Hematopoietic multipotent progenitor cell treated with erythropoietin and hydrocortisone succinate and interleukin-3 and kit ligand, for 17 days (in vitro differentiated cells): ENCODE data around the gene C5orf47.

Source experiments
- DNase-seq: peaks from one replicate; pipeline ENCODE4 v3.0.0-alpha.2; 2015; ENCODE audit warnings: low spot score

Gene C5orf47, protein sequence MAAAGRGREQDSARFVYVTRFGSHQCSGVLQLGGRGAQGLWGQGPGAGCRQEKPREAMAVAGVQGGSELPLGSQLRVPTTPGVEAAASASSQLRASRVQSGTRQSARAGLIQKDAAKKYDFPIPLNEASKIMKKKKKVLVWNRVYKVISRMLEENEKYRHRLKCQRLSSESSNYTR

DNA sequence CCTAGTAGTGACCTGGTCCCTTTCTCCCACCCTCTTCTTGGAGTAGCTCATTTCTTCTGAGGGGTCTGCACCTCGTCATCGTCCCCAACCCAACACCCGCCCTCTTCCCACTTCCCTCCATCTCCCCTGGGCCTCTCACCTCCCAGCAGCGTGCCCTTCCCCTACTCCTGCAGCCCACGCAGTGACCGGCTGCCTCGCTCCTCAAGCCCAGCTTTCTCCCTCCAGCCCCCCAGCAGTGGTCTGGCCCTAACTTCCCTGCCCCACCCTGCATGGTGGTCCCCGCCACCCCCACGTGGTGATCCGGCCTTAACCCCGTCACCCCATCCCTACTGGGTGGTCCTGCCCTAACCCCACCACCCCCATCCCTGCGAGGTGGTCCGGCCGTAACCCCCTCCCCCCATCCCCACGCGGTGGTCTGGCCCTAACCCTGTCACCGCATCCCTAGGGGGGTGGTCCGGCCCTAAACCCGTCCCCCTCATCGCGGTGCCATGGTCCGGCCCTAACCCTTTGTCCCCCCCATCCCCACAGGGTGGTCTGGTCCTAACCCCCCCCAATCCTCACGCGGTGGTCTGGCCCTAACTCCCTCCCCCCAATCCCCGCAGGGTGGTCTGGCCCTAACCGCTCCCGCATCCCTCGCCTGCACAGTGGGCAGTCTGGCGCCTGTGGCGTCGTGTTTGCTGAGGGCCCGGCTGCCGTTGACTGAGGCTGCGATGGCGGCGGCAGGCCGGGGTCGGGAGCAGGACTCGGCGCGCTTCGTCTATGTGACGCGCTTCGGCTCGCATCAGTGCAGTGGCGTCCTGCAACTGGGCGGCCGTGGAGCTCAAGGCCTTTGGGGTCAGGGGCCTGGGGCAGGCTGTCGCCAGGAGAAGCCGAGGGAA lies at the start of gene C5orf47:
Gene C5orf47 (plus strand): TSS at position 617 of the 878 bp plus-strand sequence. CDS start 94 bp downstream, at position 711.
- DNase-seq, result no peak

DNA sequence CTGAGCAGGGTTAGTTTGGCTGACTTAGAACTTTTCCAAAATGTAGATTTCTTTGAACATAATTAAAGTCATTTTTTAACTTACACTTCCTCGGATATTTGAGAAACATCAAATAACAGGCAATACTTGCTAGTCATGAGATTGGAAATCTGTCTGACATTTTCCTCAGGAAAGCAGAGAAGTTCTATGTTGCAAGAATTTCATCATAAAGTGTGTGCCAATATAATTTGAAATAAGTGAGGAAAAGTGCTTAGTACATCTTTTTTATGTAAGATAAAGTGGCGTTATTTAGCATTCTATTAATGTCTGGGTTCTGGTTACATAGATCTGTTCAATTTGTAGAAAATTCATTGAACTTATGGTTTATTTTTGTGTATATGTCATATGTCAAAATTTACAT lies 48.7 kb upstream of the C5orf47 start:
- DNase-seq, result no peak

DNA sequence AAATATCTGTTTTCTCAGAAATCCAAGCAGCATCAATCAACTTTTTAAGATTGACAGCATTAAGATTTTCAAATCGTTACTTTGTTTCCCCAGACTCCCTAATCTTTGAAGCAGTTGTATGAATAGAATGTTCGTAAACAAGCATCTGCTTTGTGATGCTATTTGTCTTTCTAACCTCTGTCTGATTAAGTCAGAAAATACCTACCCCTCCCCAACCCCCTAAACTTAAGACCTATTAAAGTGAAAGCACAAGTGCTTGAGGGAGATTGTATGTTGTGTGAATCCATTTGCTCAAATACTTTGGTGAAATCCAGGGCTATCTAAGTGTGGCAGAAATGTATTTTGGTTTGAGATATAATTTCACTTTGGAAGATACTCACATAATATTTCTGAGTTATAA lies 47.9 kb upstream of the C5orf47 start:
- DNase-seq, result no peak

DNA sequence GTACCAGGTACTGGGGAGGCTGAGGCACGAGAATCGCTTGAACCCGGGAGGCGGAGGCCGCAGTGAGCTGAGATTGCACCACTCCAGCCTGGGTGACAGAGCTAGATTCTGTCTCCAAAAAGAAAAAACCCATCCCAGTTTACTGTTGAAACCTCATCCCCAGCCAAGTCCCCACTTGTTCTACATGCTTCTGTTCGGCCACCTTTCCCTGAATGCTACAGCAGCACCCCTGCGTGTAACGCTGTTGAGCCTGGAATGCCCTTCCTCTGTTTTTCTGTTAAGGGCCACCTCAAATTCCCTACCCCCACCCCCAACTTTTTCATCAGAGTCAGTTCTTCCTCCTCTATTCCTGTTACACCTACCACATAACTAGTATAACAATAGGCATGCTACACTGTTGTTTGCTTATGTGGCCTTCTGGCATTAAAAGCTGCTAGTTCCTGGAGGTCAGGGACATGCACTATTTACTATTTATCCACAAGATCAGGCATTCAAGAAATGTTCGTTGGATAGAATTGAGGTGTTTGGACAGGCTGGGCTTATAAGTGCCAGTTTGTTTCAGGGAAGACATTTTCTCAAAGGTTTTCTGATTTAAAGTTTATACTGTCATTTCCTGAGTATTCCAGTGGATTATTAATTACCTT lies 47.1 kb upstream of the C5orf47 start:
- no peak for DNase-seq

DNA sequence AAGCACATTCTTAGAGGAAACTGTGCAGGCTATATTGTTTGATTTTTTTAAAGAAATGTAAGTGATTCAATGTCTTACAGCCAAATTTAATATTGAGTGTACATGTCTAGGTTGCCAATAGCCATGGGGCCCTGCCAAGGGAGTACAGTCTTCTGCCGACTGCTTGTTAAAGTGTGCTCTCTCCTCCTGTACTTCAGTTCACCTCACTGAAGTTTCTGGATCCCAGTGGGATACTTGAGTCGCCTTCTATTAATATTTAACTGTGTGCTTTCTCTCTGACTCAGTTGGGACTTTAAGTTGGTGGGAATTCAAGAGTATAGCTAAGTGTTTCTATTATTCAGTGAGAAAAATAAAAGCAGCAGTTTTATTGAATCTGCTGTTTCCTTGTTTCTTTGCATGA lies 44.5 kb upstream of the C5orf47 start:
- DNase-seq, result no peak

DNA sequence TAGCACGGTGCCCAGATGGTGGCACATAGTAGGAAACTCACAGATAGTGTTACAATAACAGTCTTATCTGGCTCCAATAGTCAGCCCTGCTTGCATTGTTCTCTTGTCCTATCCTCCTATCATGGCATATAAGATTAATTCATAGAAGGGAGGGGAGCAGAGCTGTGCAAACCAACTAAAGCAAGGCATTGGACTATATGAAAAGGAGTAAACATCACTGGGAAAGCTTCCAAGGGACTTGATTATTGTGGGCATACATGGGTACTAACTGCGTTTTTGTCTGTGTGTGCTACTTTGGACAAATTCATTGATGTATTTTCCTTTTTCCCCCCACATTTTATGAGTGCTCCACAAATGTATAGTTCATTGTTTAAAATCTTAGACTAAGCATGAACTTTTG lies 43.8 kb upstream of the C5orf47 start:
- DNase-seq, result no peak

DNA sequence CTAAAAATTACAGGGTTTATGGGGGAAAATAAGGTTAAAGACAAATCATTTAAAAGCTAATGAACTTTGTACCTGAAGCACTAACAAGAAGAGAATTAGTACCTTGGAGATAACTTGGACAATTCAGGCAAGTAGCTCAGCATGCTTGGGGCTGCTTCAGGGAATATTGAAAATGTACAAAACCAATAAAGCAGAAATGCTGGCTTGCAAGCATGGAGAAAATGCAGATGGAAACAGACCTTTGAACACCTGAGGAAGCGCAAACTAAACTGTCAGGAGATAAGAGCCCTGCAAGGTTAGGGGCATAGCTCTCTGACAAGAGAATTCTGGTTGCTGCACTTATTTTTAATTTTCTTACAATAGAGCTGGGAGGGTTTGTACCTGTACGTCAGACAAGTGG lies 42.6 kb upstream of the C5orf47 start:
- DNase-seq, result no peak

DNA sequence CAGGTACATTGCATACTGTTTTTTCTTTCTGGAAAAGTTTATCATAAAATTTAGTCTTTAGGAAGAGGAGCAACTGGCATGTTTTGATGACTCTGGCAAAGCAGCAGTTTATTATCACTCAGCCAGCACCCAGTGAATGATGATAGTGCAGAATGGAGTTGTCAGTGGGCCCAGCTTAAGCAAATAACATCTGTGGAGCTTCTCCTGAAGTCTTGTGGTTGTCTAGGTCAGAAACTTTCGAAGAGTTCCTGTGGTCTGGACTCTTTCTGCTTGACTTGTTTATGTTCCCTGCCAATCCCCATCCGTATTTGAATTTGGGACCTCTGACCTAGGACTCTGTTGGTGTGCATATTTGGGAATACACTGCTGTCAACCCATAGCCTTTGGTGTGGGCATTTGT lies 38.1 kb upstream of the C5orf47 start:
- peak; percentile 87 for DNase-seq

DNA sequence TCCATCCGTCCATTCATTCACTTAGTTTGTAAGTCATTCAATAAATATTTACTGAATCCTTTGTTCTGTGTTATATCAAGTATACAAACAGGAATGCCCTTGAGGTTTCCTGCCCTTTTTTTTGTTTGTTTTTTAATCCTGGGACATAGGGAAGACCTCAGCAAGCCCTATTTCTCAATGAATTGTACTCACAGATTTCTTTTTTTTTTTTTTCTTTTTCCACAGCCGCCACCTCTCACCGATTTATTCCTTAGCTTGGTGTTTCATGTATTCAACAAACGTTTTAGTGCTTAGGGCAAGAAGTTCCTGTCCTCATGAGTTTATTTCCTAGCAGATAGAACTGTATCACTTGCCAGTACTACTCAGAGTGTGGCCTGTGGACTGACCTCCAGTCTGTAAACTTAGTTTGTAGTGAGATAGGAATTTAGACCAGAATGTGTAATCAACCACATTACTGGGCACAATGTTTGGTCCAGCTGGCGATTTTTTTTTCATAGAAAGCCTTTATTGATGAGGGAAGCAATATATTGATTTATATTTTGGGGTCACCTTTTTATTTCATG lies 35.4 kb upstream of the C5orf47 start:
- no peak for DNase-seq

DNA sequence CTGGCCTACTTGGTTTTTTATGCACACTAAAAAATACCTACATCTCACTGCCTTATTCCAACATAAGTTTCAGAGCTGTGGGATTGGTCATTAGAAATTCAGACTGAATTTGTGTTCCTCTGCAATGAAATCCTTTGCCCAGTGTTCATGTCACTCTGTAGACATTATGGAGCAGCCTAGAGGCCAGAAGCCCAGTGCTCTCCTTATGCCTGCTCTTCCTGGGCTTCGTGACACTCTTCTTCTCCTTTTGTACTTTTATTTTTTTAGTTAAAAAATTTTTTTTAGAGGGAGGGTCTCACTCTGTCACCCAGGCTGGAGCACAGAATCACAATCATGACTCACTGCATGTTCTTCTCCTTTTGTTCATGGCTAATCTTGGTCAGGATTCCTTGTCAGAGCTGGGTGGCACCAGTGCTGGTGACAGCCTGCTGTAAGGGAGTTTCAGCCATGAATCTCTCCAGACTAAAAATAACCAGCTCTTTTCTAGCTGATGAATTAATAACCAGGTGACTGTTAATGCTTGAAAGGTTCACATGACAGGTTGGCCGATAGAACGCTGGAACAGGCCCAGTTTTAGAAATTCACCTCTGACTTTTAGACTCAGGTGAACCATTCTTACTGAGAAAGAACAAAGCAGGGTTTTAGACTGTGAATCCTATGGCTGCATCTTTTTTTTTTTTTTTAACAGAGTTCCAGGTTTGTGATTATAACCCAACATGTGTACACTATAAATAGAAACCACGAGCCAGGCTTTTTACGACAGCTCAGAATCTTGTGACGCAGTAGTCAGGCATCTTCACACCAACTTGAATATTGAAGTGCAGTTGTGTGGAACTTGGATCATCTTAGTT lies 34.1 kb upstream of the C5orf47 start:
- DNase-seq, result no peak

DNA sequence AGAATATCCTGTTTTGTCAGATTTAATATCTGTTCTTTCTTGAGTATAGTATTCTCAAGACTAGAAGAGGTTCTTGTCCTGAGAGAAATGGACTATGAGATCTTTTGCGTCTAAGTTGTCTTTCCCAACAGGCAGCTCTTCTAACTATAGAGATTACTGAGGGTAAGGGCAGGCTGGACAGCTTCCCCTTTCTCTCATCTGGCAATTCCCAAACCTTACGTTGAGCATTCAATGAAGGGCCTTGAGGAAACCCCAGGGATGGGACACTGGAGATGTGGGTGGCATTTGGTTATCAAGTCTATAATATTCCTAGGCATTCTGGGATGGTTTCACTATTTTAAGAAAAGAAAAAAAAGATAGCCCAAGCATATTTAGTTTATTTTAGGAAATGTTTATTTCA lies 28.0 kb upstream of the C5orf47 start:
- no peak for DNase-seq

DNA sequence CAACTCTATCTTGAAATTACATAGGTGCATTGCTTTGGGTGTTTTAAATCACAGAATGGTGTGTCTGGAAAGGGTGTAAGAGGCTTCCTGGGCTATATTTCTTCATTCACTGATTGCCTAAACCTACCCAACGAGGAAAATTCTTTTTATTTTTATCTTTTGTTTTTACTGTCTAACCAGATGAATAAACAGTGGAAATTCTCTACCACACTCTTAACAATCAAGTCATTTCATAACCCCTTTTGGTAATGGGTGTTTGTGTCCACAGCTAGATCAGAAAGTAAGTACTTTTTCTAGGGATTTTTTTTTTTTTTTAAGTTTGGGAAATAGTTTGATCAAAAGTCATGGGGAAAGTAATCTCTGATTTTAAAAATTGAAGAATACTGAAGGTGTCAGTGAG lies 27.6 kb upstream of the C5orf47 start:
- no peak for DNase-seq

DNA sequence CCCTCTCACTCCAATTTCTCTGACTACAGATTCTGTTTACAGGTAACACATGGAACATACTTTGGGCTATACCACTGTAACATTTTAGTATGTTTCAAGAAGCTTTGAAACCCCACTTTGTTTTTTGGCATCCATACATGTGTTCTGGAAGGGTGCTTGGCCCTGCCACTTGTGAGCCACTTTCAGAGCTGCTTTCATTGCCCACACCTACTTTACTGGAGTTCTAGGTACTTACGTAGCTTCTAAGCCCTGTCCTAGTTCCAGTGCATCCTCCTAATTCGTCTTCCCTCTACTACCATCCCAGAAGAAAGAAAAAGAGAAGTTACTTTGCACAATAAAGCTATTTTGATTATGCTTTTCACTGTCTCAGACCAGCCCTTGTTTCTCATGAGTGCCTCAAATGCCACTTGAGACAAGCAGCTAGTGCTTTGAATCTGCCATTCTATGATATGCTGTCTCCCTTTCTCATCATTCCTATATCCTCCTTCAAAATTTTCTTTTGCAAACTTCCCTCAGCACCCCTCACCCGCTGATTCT lies 26.5 kb upstream of the C5orf47 start:
- no peak for DNase-seq

DNA sequence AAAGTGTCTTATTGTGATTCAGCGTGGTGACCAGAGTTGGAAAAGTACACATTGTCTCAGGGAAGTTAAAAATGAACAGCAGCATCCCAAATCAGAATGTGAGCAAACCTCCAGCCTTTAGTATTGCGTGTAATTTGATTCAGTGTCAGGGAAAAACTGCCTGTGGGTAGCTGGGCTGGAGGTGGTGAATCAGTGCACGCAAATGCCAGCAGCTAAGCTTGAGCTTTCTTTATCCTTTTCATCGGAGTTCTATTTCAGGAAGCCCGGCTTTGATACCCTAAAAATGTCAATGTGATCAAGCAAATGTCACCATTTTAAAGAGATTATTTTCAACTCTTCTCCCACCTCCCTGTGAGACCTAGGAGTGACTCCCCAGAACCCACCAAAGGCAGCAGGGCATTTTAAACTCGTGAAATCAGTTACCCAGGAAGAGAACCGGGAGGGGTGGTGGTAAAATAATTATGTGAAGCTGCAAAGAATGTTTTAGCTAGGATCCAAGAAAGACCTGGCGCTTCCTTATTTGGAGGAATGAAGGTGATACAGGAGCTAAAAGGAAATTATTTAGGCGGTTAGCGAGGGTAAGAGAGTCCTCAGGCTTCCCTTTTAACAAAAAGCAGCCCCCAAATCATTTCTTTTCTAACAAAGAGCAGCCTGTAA lies 25.7 kb upstream of the C5orf47 start:
- DNase-seq, result no peak

DNA sequence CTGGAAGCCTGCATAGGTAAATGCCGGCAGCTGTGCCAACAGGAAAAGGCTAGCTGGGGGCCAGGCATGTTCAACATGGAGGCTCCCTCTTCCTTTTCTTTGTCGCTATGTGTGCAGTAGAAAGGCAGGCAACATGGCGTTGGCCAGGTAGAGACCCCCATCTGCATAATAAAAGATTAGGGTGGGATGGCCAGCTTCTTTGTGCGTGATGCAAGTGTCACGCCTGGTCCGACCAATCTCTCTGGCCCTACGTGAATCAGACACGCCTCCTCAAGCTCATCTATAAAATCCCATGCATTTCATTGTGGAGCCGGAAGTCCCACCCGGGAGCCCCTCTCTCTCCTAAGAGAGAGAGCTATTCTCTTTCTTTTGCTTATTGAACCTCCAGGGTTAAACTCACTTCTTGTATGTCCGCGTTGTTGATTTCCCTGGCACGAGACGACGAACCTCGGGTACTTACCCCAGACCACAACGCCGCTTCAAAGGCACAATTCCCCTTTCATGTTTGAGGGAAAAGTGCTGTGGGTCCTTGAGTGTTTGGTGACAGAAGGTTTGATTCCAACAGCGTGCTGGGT lies 25.0 kb upstream of the C5orf47 start:
- DNase-seq, result no peak

DNA sequence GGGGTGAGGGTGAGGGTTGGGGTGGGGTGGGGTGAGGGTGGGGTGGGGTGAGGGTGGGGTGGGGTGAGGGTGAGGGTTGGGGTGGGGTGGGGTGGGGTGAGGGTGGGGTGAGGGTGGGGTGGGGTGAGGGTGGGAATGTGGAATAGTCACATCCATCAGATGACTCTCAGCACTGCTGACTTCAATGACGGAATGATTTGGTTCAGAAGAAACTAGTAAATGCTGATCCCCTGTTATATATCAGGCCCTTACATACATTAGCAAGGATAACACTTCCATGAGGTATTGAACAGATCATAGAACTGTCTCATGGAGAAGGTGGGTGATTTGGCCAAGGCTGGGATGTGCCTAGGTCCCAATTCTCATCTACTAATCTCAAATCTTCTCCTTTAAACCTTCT lies 24.5 kb upstream of the C5orf47 start:
- peak; percentile 51 for DNase-seq

DNA sequence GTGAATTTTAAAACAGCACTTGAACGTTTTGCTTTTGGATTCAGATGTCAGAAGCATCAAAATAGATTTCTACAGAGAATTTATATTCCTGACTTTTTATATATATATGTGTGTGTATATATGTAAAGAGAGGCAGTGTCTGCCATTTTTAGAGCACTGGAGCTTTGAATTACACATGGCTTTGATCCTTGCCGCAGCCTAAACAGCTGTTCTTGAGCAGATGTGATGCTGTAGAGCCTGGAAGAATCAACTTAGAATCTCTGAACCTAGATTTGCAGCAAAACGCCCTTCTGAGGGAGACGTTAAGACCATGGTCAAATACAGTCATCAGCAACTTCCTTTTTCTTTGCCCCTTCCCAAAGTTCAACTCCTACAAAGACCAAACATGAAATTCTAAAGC lies 21.7 kb upstream of the C5orf47 start:
- DNase-seq, result no peak

DNA sequence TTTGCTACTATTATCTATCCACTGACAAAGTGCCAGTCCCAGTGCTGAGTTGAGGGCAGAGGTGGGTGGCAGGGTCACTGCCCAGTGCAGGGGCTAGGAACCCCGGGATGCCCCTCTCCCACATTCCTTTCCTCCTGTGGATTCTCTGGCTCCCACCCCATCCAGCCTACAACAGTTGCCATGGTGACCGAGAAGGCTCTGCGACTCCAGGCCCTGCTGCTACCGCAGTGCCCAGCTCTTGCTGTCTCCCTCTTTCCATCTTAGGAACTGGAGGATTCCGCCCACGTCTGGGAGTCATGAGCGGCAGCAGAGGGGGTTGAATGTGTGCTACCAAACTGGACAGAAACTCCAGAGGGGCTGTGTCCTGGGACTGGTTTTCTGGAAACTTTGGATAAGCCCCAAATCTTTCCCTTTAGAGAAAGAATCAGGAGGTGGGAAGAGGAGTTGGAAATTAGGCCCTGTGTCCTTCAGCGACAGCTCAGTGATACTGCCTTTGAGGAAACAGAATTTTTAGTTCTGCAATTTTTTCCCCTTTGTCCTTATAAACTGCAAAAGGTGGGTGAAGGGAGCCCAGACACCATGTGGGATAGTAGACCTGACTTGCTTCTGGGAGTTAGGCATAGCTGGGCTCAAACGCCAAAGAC lies 20.7 kb upstream of the C5orf47 start:
- DNase-seq, result no peak

DNA sequence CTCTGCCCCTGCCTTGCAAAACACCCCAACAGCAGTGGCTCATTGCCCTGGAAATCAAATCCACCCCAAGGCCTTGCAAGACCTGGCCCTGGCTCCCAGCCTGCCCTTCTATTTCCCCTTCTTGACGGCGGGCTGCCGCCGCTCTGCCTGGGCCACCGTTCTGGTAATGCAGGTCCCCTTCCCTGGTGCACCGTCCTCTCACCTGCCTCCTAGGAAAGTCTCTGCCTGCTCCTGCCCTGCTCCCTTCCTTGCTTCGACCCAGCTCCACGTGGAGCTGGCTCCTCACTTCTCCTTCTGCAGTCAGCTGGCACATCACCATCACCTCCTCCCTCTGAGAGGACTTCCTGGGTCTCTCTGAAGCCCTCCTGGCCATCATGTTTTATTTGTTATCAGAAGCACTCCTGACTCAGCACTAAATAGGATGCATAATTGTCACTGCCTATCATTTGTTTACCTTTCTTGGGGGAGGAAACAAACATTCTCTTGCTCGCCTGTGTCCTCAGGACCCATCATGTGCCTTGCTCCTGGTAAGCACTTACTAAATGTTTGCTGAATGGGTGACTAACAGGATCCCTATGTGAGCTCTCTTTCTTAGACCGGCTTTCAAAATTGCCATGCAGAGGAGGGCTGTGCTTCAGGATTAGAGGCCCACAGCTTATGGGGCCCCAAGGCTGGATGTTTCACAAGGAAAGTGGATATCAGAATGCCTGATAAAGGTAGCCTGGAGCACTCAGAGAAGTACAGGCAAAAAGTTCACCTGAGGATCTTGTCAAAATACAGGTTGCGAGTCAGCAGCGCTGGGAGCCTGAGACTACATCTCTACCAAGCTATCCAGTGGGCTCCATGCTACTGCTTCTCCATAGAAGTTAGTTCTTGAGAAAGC lies 19.6 kb upstream of the C5orf47 start:
- peak; percentile 41 for DNase-seq
